Naive thymus-derived CD8-positive, alpha-beta T cell (primary cell): Measurements from ENCODE around the gene TEX19. TPM values are rescaled to one million over a fixed set of nuclear protein-coding genes. Genes with fewer than 3 reads are reported as not detected.

ENCODE experiments used
- ATAC-seq, 2 donors: fragments of 150-1000 bp; cut with Tn5 transposase in 1 of 2; sonication (Bioruptor Pico), chemical (Tn5 transposase) in 1 of 2; 1 replicate in 1 of 2; 2 replicates in 1 of 2; pipeline ENCODE4 v1.10.0; 2021; ENCODE audit warnings: mild to moderate bottlenecking in 2 of 2, moderate library complexity in 2 of 2
- POLR2A ChIA-PET: fragments of 350-600 bp; sonication (Branson Sonifier 250); formaldehyde crosslinking; loops from one replicate; lab custom pipeline; 2021; ENCODE audit warnings: antibody characterized with exemption; lab: Charles Lee
- DNase-seq, 10 donors: peaks; one replicate each; pipeline versions ENCODE4 v3.0.0 to v3.0.0-alpha.2; 2020 to 2022
- H3K27ac Mint-ChIP-seq, 10 donors: one replicate each; pipeline ENCODE4 v1.8.0; 2020 to 2022; ENCODE audit warnings: mild to moderate bottlenecking in 10 of 10, mixed read lengths in 10 of 10, moderate library complexity in 4 of 10, inconsistent platforms in 1 of 10
- H3K27me3 Mint-ChIP-seq, 5 donors: one replicate each; pipeline ENCODE4 v1.8.0; 2021 to 2022; ENCODE audit warnings: mixed read lengths in 5 of 5
- H3K36me3 Mint-ChIP-seq, 3 donors: one replicate each; pipeline ENCODE4 v1.8.0; 2020 to 2022; ENCODE audit warnings: mixed read lengths in 3 of 3, mild to moderate bottlenecking in 2 of 3, inconsistent platforms in 1 of 3
- H3K4me1 Mint-ChIP-seq, 4 donors: one replicate each; pipeline ENCODE4 v1.8.0; 2021 to 2022; ENCODE audit warnings: mixed read lengths in 4 of 4
- H3K4me3 Mint-ChIP-seq, 10 donors: one replicate each; pipeline ENCODE4 v1.8.0; 2020 to 2022; ENCODE audit warnings: mild to moderate bottlenecking in 10 of 10, mixed read lengths in 10 of 10, moderate library complexity in 6 of 10, inconsistent platforms in 1 of 10
- H3K9me3 Mint-ChIP-seq, 9 donors: one replicate each; pipeline ENCODE4 v1.8.0; 2020 to 2022; ENCODE audit warnings: mixed read lengths in 9 of 9, mild to moderate bottlenecking in 3 of 9, inconsistent platforms in 1 of 9, moderate library complexity in 1 of 9
- polyA plus RNA-seq, 3 donors: library from polyadenylated mRNA; unstranded; fragments of 300-500 nt; fragmentation: Illumina TruSeq; gene quantifications; one replicate each; pipeline ENCODE4 v1.2.3, GENCODE V29; 2021
- total RNA-seq, 8 experiments: library from RNA in 2 of 8; stranded (reverse) in 2 of 8; gene quantifications; one replicate each; pipeline ENCODE4 v1.2.3 and lab custom pipeline; 2021 to 2026

TEX19 gene, protein sequence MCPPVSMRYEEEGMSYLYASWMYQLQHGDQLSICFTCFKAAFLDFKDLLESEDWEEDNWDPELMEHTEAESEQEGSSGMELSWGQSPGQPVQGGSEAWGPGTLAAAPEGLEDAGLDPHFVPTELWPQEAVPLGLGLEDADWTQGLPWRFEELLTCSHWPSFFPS
- total RNA-seq (not detected), polyA plus RNA-seq (not detected), total RNA-seq (lab: John Stamatoyannopoulos, UW) (0 to 0.67 (median 0) reads per million in 6 experiments)

DNA sequence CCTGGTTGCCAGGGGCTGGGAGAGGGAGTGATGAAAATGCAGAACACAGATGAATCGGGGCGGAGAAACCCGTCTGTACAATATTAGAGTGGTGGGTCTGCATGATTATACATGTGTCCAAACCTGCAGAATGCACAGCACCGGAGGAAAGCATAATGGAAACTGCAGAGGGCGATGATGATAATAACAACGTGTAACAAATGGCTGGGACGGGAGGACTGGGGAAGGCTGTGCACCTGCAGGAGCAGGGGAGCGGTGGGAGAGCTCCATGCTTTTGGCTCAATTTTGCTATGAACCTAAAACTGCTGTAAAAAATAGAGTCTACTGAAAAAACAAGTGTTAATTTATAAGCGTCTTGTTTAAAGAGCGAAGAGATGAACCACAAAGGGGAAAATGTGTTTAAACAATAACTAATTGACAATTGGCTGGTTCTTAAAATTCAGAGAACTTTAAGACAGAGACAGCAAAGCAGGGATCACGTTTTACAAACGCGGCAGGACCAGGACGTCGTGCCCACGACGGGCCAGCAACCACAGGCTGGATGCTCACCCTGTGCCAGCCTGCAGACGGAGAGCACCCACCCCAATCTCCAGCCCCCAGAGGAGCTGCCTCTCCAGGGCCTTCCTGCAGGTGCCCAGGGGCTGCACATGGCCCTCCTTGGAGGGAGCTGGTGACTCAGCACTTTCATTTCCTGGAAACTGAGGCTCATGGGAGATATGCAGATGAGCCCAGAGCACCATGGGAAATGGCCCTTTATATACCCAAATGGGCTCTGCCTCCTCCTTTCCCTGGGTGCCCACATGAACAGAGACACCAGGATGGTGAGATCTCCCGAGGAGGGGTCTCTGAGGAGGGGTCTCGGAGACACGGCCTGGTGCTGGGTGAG lies at the start of gene TEX19:
TEX19 (plus strand) TSS at position 783 of the 886 bp plus-strand sequence. CDS start 2,904 bp downstream, outside the sequence.
- DNase-seq (no peak), ATAC-seq (peak in 1 of 2 donors; percentile 62)
- H3K27ac Mint-ChIP-seq, result peak within 1 kb of the TSS in 1 of 10 donors; percentile 49
- no peaks in the 10 kb centered on the region for H3K9me3 Mint-ChIP-seq
- peak within 1 kb of the TSS in 2 of 10 donors; percentile 2 to 14 for H3K4me3 Mint-ChIP-seq
- H3K36me3 Mint-ChIP-seq, result no peaks in the 10 kb centered on the region
- peaks cover 0 to 19% (median 10%) of the 10 kb centered on the region in 5 donors for H3K27me3 Mint-ChIP-seq
- POLR2A ChIA-PET, result interaction anchor here (0.7 kb wide), 1 partner anchor 161 kb away, joined by 3 read pairs; no protein-coding TSS in a partner anchor
- H3K4me1 Mint-ChIP-seq, result peaks cover 2 to 7% (median 6%) of the 10 kb centered on the region in 4 donors

DNA sequence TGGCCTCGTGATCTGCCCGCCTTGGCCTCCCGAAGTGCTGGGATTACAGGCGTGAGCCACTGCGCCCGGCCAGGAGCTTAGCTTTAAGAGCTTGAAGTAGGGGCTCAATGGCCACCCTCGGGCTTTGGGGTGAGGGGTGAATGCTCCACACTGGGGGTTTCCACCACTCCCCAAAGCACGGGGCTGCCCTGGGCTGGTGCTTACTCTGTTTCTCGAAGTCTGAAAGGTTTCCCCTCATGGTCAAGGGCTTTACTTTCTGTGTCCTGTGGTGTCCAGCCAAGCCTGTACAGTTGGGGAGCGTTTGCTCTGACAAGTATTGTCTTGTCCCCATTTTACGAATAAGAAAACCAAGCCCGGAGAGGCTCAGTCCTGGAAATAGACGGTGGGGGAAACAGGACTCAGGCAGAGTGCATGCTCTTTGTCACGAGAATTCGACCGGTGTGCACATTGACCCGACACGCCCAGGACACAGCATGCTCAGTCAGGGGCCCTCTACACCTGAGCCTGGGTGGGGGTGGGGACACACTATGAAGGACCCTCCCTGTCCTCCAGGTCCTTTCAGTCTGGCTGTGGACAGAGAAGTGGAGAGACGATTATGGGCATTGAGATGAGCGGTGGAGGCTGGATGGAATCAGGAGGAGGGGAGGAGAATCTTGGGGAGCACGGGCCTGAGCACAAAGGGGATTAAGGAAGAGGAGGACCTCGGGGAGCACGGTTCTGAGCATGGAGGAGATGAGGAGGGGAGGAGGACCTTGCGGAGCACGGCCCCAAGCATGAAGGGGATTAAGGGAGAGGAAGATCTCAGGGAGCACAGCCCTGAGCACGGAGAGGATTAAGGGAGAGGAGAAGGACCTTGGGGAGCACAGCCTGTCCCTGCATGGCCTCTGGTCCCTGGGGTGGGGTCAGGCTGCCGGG lies 49.1 kb upstream of the TEX19 start:
- Mint-ChIP-seq H3K27me3 (no peaks in the 10 kb centered on the region), H3K4me3 (peak overlapping the region in 1 of 10 donors; percentile 20), H3K4me1 (peaks cover 26 to 57% (median 47%) of the 10 kb centered on the region in 4 donors), H3K9me3 (no peaks in the 10 kb centered on the region), H3K27ac (peak overlapping the region; percentile 19 to 88 (median 66)), H3K36me3 (peaks cover 0 to 15% (median 6%) of the 10 kb centered on the region in 3 donors)
- POLR2A ChIA-PET, result interaction anchor here (1.2 to 11.5 kb wide), 2 partner anchors 8 to 11 kb away, joined by 3 to 344 read pairs; no protein-coding TSS in a partner anchor
- DNase-seq, result no peak
- no peak for ATAC-seq

- Mint-ChIP-seq H3K27ac (peak overlapping the region in 4 of 10 donors; percentile 25 to 84 (median 67)), H3K36me3 (peaks cover 0 to 22% (median 6%) of the 10 kb centered on the region in 3 donors), H3K9me3 (no peaks in the 10 kb centered on the region), H3K4me1 (peaks cover 24 to 53% (median 42%) of the 10 kb centered on the region in 4 donors), H3K4me3 (no peak overlapping the region), H3K27me3 (peaks cover 0 to 2% (median 0%) of the 10 kb centered on the region in 5 donors)
- DNase-seq (no peak), ATAC-seq (no peak)
- POLR2A ChIA-PET, result interaction anchor here (11.5 kb wide), 1 partner anchor 9 kb away, joined by 344 read pairs; no protein-coding TSS in a partner anchor
Measured at GRCh38 chr17:82310877-82311276, 48.2 kb upstream of the TEX19 start.

DNA sequence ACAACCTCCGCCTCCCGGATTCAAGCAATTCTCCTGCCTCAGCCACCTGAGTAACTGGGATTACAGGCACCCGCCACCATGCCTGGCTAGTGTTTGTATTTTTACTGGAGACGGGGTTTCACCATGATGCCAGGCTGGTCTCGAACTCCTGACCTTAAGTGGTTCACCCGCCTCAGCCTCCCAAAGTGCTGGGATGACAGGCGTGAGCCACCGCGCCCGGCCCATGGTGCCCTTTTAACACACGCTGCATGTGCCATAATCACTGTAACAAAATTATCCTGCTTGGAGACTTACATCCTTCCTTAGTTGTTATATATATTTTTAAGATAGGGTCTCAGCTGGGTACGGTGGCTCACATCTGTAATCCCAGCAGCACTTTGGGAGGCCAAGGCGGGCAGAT lies 47.1 kb upstream of the TEX19 start:
- Mint-ChIP-seq H3K36me3 (peaks cover 0 to 24% (median 8%) of the 10 kb centered on the region in 3 donors), H3K27ac (peak overlapping the region in 2 of 10 donors; percentile 33 to 34), H3K9me3 (no peaks in the 10 kb centered on the region), H3K4me1 (peaks cover 19 to 46% (median 34%) of the 10 kb centered on the region in 4 donors), H3K4me3 (no peak overlapping the region), H3K27me3 (peaks cover 0 to 2% (median 0%) of the 10 kb centered on the region in 5 donors)
- DNase-seq (no peak), ATAC-seq (no peak)
- POLR2A ChIA-PET, result interaction anchor here (0.9 to 11.5 kb wide), 2 partner anchors 10 to 20 kb away, joined by 3 to 344 read pairs; no protein-coding TSS in a partner anchor

DNA sequence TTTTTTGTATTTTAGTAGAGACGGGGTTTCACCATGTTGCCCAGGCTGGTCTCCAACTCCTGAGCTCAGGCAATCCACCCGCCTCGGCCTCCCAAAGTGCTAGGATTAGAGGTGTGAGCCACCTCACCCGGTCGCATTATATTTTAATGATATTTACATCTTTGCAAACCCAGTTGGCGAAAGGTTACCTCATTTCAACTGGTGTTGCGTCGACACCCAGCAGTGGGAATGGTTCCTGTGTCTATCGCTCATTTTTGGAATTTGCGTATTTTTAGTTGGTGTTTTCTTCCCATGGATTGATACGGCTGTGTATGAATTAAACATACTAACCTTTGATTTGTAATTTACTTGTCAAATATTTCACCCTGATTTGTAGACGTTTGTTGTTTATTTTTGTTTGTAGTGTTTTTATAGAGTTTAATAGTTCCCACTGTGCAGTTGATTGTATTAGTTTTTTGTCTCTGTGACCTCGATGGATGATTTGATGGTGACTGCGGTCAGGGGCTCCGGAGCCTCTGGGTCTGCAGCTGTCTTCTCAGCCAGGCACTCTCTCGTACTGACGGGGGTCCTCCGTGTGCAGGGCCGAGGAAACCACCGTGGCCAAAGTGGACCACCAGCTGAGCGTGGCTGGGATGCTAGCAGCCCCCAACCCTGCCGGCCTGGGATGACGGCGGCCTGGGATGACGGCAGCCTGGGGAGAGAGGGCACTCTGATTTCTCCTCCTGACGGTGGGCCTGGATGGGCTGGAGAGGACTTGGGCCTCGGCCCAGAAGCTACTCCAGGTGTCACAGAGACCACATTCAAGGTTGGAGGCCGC lies 45.6 kb upstream of the TEX19 start:
- POLR2A ChIA-PET, result interaction anchor here (4.7 to 11.5 kb wide), 2 partner anchors 11 to 21 kb away, joined by 55 to 344 read pairs; no protein-coding TSS in a partner anchor
- Mint-ChIP-seq H3K9me3 (no peaks in the 10 kb centered on the region), H3K4me1 (peaks cover 18 to 39% (median 30%) of the 10 kb centered on the region in 4 donors), H3K4me3 (peak overlapping the region in 7 of 10 donors; percentile 40 to 98 (median 60)), H3K27me3 (peaks cover 0 to 2% (median 0%) of the 10 kb centered on the region in 5 donors), H3K36me3 (peaks cover 0 to 24% (median 8%) of the 10 kb centered on the region in 3 donors), H3K27ac (peak overlapping the region in 8 of 10 donors; percentile 45 to 94 (median 81))
- no peak for DNase-seq
- ATAC-seq, result no peak

- DNase-seq, result peak in 1 of 10 donors; percentile 56
- ATAC-seq, result no peak
- Mint-ChIP-seq H3K9me3 (no peaks in the 10 kb centered on the region), H3K36me3 (peaks cover 0 to 24% (median 8%) of the 10 kb centered on the region in 3 donors), H3K27me3 (peaks cover 0 to 2% (median 0%) of the 10 kb centered on the region in 5 donors), H3K4me3 (peak overlapping the region in 6 of 10 donors; percentile 32 to 98 (median 59)), H3K27ac (peak overlapping the region in 6 of 10 donors; percentile 63 to 94 (median 82)), H3K4me1 (peaks cover 18 to 32% (median 28%) of the 10 kb centered on the region in 4 donors)
- POLR2A ChIA-PET, result interaction anchor here (1.4 to 11.5 kb wide), 3 partner anchors 12 to 88 kb away, joined by 3 to 344 read pairs (median 55); no protein-coding TSS in a partner anchor
Measured at GRCh38 chr17:82314012-82314726, 44.9 kb upstream of the TEX19 start.

- H3K4me3 Mint-ChIP-seq, result peak overlapping the region in 7 of 10 donors; percentile 44 to 98 (median 97)
- no peak for ATAC-seq
- H3K4me1 Mint-ChIP-seq, result peaks cover 18 to 30% (median 27%) of the 10 kb centered on the region in 4 donors
- peak overlapping the region in 6 of 10 donors; percentile 87 to 98 (median 94) for H3K27ac Mint-ChIP-seq
- peak in 2 of 10 donors; percentile 27 to 53 for DNase-seq
- peaks cover 0 to 2% (median 0%) of the 10 kb centered on the region in 5 donors for H3K27me3 Mint-ChIP-seq
- H3K36me3 Mint-ChIP-seq, result peaks cover 0 to 24% (median 8%) of the 10 kb centered on the region in 3 donors
- H3K9me3 Mint-ChIP-seq, result no peaks in the 10 kb centered on the region
- POLR2A ChIA-PET, result interaction anchor here (1.3 to 11.5 kb wide), 4 partner anchors 13 to 89 kb away, joined by 3 to 344 read pairs (median 29); partner anchors contain the start of gene CSNK1D
Measured at GRCh38 chr17:82314727-82315605, 44.1 kb upstream of the TEX19 start.

GRCh38 chr17:82315703-82316358 lies 43.2 kb upstream of the TEX19 start:
- H3K27ac Mint-ChIP-seq, result peak overlapping the region in 6 of 10 donors; percentile 92 to 98 (median 94)

More at GRCh38 chr17:82315703-82316358, 43.2 kb upstream of the TEX19 start:
- peak overlapping the region in 6 of 10 donors; percentile 90 to 98 (median 98) for H3K4me3 Mint-ChIP-seq
- peaks cover 15 to 29% (median 26%) of the 10 kb centered on the region in 4 donors for H3K4me1 Mint-ChIP-seq
- ATAC-seq (peak; percentile 59 to 60), DNase-seq (peak; percentile 44 to 83 (median 64))
- POLR2A ChIA-PET, result interaction anchor here (1.3 to 11.5 kb wide), 5 partner anchors 14 to 87 kb away, joined by 3 to 344 read pairs (median 9); partner anchors contain the start of genes CSNK1D and SLC16A3
- H3K9me3 Mint-ChIP-seq, result no peaks in the 10 kb centered on the region
- peaks cover 0 to 2% (median 0%) of the 10 kb centered on the region in 5 donors for H3K27me3 Mint-ChIP-seq
- H3K36me3 Mint-ChIP-seq, result peaks cover 0 to 24% (median 5%) of the 10 kb centered on the region in 3 donors
